Measurements from ENCODE around the gene RALGDS.
"Not testable (repeated sequence)": the region's sequence is repeated elsewhere in the genome, so short reads cannot be mapped to it uniquely, and the experiment has no call there.

Gene RALGDS

GRCh38 chr9:133121198-133121914, at the start of gene RALGDS:
Gene RALGDS (minus strand): TSS chr9:133121240. CDS start chr9:133121154, 86 bp downstream.
- DNase-seq (ENCODE audit: low read depth in 4 of 4, low spot score in 1 of 4), result peak; percentile 84 to 88 (median 86)

- DNase-seq (ENCODE audit: low read depth in 4 of 4, low spot score in 1 of 4), result no peak
Measured at GRCh38 chr9:133170716-133171115, 49.7 kb upstream of the RALGDS start.

GRCh38 chr9:133169687-133170086, 48.6 kb upstream of the RALGDS start:
- not testable (repeated sequence) for DNase-seq (ENCODE audit: low read depth in 4 of 4, low spot score in 1 of 4)

GRCh38 chr9:133169102-133169501, 48.1 kb upstream of the RALGDS start:
- no peak for DNase-seq (ENCODE audit: low read depth in 4 of 4, low spot score in 1 of 4)

- no peak for DNase-seq (ENCODE audit: low read depth in 4 of 4, low spot score in 1 of 4)
Measured at GRCh38 chr9:133168432-133168831, 47.4 kb upstream of the RALGDS start.

GRCh38 chr9:133167769-133168168, 46.7 kb upstream of the RALGDS start:
- DNase-seq (ENCODE audit: low read depth in 4 of 4, low spot score in 1 of 4), result no peak

GRCh38 chr9:133167096-133167730, 46.2 kb upstream of the RALGDS start:
- DNase-seq (ENCODE audit: low read depth in 4 of 4, low spot score in 1 of 4), result no peak

- no peak for DNase-seq (ENCODE audit: low read depth in 4 of 4, low spot score in 1 of 4)
Measured at GRCh38 chr9:133166392-133166791, 45.4 kb upstream of the RALGDS start.

GRCh38 chr9:133165452-133165730, 44.4 kb upstream of the RALGDS start:
- no peak for DNase-seq (ENCODE audit: low read depth in 4 of 4, low spot score in 1 of 4)

- DNase-seq (ENCODE audit: low read depth in 4 of 4, low spot score in 1 of 4), result no peak
Measured at GRCh38 chr9:133164191-133164590, 43.2 kb upstream of the RALGDS start.

GRCh38 chr9:133163504-133164172, 42.6 kb upstream of the RALGDS start, which contains the start of gene GBGT1:
Gene GBGT1 (minus strand): TSS chr9:133163914. CDS start chr9:133162412, 1,502 bp downstream.
- DNase-seq (ENCODE audit: low read depth in 4 of 4, low spot score in 1 of 4), result no peak

GRCh38 chr9:133162861-133163503, 41.9 kb upstream of the RALGDS start:
- DNase-seq (ENCODE audit: low read depth in 4 of 4, low spot score in 1 of 4), result no peak

GRCh38 chr9:133161547-133161950, 40.5 kb upstream of the RALGDS start:
- DNase-seq (ENCODE audit: low read depth in 4 of 4, low spot score in 1 of 4), result no peak

GRCh38 chr9:133160742-133161546, 39.9 kb upstream of the RALGDS start:
- DNase-seq (ENCODE audit: low read depth in 4 of 4, low spot score in 1 of 4), result no peak

GRCh38 chr9:133158695-133159094, 37.7 kb upstream of the RALGDS start:
- no peak for DNase-seq (ENCODE audit: low read depth in 4 of 4, low spot score in 1 of 4)

- DNase-seq (ENCODE audit: low read depth in 4 of 4, low spot score in 1 of 4), result no peak
Measured at GRCh38 chr9:133155156-133155555, 34.1 kb upstream of the RALGDS start.

GRCh38 chr9:133154097-133154989, 33.3 kb upstream of the RALGDS start:
- no peak for DNase-seq (ENCODE audit: low read depth in 4 of 4, low spot score in 1 of 4)

GRCh38 chr9:133153227-133154096, 32.4 kb upstream of the RALGDS start:
- no peak for DNase-seq (ENCODE audit: low read depth in 4 of 4, low spot score in 1 of 4)

Data from stimulated activated CD4-positive, alpha-beta T cell treated with anti-CD3 and anti-CD28 coated beads, Interleukin-1b, Interleukin-23, amount 100 ng/mL, for 24 hours (primary cell).